ENCODE results near the gene CNGB1.

CNGB1 gene

DNA sequence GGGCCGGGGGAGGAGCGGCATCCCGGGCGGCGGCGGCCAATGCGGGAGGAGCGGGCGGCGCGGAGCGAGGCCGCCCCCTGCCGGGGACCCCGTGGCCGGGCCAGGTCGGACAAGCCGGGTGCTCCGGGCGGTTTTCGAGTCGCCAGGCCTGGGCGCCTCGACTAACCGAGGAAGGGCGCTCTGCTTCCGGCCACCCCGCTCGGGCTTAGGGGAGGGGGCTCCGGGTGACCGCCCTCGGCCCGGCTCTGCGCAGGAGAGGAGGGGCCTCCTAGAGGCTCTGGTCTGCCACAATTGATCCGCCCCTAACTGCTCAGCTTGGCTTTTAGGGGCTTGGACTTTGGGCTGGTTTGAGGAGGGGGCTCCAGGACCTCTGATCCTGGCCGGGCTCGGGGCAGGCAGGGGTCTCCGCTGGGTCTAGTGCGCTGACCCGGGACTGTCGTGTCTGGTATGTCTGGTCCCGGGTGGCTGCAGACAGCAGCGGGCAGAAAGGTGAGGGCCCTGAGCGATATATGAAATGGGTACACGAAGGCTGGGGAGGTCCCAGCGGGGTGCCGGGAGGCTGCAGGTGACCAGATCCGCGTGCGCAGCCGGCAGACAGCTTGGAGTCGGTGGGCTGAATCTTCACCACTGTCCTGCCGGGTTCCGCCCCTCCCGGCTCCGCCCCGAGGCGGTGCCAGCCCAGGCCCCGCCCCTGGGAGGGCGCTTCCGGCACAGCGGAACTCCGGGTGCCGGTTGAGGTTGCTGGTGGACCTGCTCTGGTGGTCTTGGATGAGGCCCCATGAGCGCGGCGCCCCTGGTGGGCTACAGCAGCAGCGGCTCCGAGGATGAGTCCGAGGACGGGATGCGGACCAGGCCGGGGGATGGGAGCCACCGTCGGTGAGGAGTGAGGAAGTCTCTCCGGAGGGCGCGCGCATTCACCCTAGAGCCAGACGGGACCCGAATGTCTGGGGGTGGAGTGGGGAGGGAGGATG lies 30.1 kb upstream of the CNGB1 start, which contains the start of gene USB1:
USB1 (plus strand) TSS at position 702 of the 971 bp plus-strand sequence; CDS start at position 779, 77 bp downstream.
- H3K4me3 ChIP-seq (ENCODE audit: low read depth, low read length), result peak within 1 kb of the TSS; percentile 95
- DNase-seq (ENCODE audit: low read depth), result peak; percentile 92
- TF ChIP-seq CTCF (conservative IDR thresholded peaks at IDR 0.05; ENCODE audit: low read depth, low read length), result peak; percentile 51

DNA sequence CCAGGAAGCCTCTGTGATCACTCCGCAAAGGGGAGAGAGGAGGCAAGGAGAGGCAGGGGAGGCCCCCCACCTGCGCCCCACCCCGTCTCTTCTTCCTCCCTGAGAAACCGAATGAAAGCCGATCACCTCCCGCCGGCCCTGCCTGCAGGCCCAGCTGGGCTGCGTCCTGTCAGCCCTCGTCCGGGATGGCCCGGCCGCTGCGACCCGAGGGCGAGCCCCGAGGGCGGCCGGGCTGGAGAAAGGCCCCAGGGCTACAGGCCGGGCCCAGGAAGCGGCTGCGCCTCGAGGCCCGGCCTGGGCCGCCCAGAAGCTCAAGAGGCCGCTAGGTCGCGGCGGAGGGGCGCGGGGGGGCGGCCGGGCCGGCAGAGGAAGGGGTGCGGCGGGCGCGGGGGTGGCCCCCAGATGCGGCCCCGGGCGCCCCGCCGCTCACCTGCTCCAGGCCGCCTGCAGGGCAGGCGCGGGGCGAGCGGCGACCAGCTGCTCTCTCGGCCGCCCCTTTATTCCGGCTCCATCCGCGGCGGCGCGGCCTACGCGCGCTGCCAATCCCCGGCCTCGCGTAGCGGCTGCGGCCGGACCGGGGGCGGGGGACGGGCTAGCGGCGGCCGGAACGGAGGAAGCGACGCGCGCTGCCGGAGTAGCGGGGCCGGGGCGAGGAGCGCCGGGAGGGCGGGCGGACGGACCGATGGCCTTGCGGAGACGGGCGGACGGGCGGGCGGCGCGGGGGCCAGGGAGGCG lies 29.2 kb upstream of the CNGB1 start, which contains the start of gene ZNF319:
ZNF319 (minus strand) TSS at position 702 of the 735 bp plus-strand sequence. CDS start 2,407 bp downstream, outside the sequence.
- peak within 1 kb of the TSS; percentile 95 for H3K4me3 ChIP-seq (ENCODE audit: low read depth, low read length)
- no peak for DNase-seq (ENCODE audit: low read depth)
- TF ChIP-seq CTCF (conservative IDR thresholded peaks at IDR 0.05; ENCODE audit: low read depth, low read length), result no peak

- H3K4me3 ChIP-seq (ENCODE audit: low read depth, low read length), result peak overlapping the region; percentile 95
- DNase-seq (ENCODE audit: low read depth), result peak; percentile 39
- TF ChIP-seq CTCF (conservative IDR thresholded peaks at IDR 0.05; ENCODE audit: low read depth, low read length), result peak; percentile 27
Measured at GRCh38 chr16:57999366-57999970, 28.5 kb upstream of the CNGB1 start.

- no peak for TF ChIP-seq CTCF (conservative IDR thresholded peaks at IDR 0.05; ENCODE audit: low read depth, low read length)
- H3K4me3 ChIP-seq (ENCODE audit: low read depth, low read length), result peak overlapping the region; percentile 11
- no peak for DNase-seq (ENCODE audit: low read depth)
Measured at GRCh38 chr16:57998992-57999365, 28.1 kb upstream of the CNGB1 start.

DNA sequence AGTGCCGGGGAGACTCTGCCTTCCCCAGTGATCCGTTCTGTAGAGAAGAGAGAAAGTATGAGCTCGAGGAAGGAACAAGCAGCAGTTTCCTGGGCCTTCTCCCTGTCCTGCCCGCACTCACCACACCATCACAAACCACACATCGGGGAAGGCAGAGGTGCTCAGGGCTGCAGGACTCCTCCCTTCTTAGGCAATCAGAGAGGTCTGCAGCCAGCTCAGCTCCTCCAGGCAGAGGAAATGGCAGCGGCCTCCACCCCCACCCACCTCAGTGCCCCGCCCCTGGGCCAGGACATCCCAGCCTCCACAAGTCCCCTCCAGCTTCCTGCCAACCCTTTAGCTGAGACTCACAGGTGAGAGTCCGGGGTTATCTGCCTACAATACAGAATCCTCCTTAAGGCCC lies 27.6 kb upstream of the CNGB1 start:
- no peak for TF ChIP-seq CTCF (conservative IDR thresholded peaks at IDR 0.05; ENCODE audit: low read depth, low read length)
- no peak overlapping the region for H3K4me3 ChIP-seq (ENCODE audit: low read depth, low read length)
- DNase-seq (ENCODE audit: low read depth), result peak; percentile 56

DNA sequence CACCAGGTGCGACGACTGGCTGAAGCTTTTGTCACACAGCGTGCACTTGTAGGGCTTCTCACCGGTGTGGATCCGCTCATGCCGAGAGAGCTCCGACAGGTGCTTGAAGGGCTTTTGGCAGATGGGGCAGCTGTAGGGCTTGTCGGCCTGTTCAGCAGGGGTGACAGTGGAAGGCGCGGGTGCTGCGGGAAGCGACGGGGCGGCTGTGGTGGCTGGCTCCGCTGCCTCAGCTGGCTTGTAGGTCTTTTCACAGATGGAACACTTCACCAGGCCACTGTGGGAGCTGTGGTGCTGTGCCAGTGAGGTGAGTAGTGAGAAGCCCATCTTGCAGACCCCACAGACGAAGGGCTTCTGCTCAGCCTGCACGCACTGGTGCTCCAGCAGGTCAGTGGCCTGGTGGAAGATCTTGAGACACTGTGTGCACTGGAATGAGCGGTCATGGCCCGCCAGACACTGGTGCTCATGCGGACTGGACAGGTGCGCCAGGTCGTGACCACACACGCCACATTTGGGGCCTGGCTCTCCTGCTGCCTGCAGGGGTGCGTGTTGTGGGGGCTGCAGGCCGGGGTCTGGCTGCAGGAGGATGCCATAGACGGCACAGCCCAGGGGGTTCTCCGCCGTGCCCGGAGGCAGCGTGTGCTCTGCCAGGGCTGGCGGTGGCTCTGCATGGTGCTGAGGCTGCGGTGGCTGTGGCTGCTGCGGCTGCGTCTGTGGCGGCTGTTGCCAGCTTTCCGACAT lies 26.8 kb upstream of the CNGB1 start:
- no peak overlapping the region for H3K4me3 ChIP-seq (ENCODE audit: low read depth, low read length)
- DNase-seq (ENCODE audit: low read depth), result no peak
- TF ChIP-seq CTCF (conservative IDR thresholded peaks at IDR 0.05; ENCODE audit: low read depth, low read length), result no peak

All from choroid plexus epithelial cell (primary cell).